Measurements from ENCODE around the gene KCNAB2. TPM values are rescaled to one million over a fixed set of nuclear protein-coding genes. Genes with fewer than 3 reads are reported as not detected.

Gene KCNAB2
- total and polyA plus RNA-seq, 2 experiments from 2014 or later = 3.1 to 3.5 TPM

- no peaks in the 10 kb centered on the region for H3K4me1 ChIP-seq (ENCODE audit: insufficient read depth)
- H3K27me3 ChIP-seq = no peaks in the 10 kb centered on the region
- no peaks in the 10 kb centered on the region for H3K79me2 ChIP-seq
- no peaks in the 10 kb centered on the region for H3K9me3 ChIP-seq (ENCODE audit: low read depth)
- no peak overlapping the region for H3K4me2 ChIP-seq
- WGBS (ENCODE audit: low lambda C conversion rate, missing lambda C conversion rate) = 80% methylated on average over 10 of the region's 10 CpGs
- no peak overlapping the region for H2AFZ ChIP-seq
- H4K20me1 ChIP-seq (ENCODE audit: insufficient read depth, poor library complexity, severe bottlenecking) = no peaks in the 10 kb centered on the region
- no peaks in the 10 kb centered on the region for H3K9me2 ChIP-seq (replicated peaks; ENCODE audit: insufficient read depth)
- TF ChIP-seq CTCF (IDR thresholded peaks at IDR 0.05; ENCODE audit: poor library complexity) (no peak), EZH2phosphoT487 (IDR thresholded peaks at IDR 0.05; ENCODE audit: low read depth, severe bottlenecking, unreplicated experiment) (no peak), EZH2 (IDR thresholded peaks at IDR 0.05; ENCODE audit: borderline replicate concordance) (no peak)
- no peak overlapping the region for H3K4me3 ChIP-seq
- DNase-seq (ENCODE audit: low spot score) = no peak
- H3K27ac ChIP-seq = no peak overlapping the region
- H3K36me3 ChIP-seq (replicated peaks; ENCODE audit: insufficient read depth, low read depth) = no peaks in the 10 kb centered on the region
These were observed 47.4 kb downstream of the KCNAB2 start for GRCh38 chr1:6093071-6093470.

- DNase-seq (ENCODE audit: low spot score) = no peak
- Histone ChIP-seq H3K27ac (no peak overlapping the region), H3K79me2 (no peaks in the 10 kb centered on the region), H2AFZ (no peak overlapping the region), H3K4me3 (no peak overlapping the region), H3K9me3 (ENCODE audit: low read depth) (no peaks in the 10 kb centered on the region), H3K4me2 (no peak overlapping the region), H3K4me1 (ENCODE audit: insufficient read depth) (no peaks in the 10 kb centered on the region), H3K27me3 (no peaks in the 10 kb centered on the region), H4K20me1 (ENCODE audit: insufficient read depth, poor library complexity, severe bottlenecking) (no peaks in the 10 kb centered on the region), H3K36me3 (replicated peaks; ENCODE audit: insufficient read depth, low read depth) (no peaks in the 10 kb centered on the region), H3K9me2 (replicated peaks; ENCODE audit: insufficient read depth) (no peaks in the 10 kb centered on the region)
- 80% methylated on average over 9 of the region's 9 CpGs for whole genome bisulfite sequencing (ENCODE audit: low lambda C conversion rate, missing lambda C conversion rate)
- TF ChIP-seq EZH2phosphoT487 (IDR thresholded peaks at IDR 0.05; ENCODE audit: low read depth, severe bottlenecking, unreplicated experiment) (no peak), EZH2 (IDR thresholded peaks at IDR 0.05; ENCODE audit: borderline replicate concordance) (no peak), CTCF (IDR thresholded peaks at IDR 0.05; ENCODE audit: poor library complexity) (no peak)
These were observed 47.9 kb downstream of the KCNAB2 start for GRCh38 chr1:6093611-6094010.

- no peaks in the 10 kb centered on the region for H3K9me2 ChIP-seq (replicated peaks; ENCODE audit: insufficient read depth)
- H3K27ac ChIP-seq = no peak overlapping the region
- no peak for DNase-seq (ENCODE audit: low spot score)
- H2AFZ ChIP-seq = no peak overlapping the region
- H3K36me3 ChIP-seq (replicated peaks; ENCODE audit: insufficient read depth, low read depth) = no peaks in the 10 kb centered on the region
- no peak overlapping the region for H3K4me3 ChIP-seq
- no peaks in the 10 kb centered on the region for H3K4me1 ChIP-seq (ENCODE audit: insufficient read depth)
- H3K27me3 ChIP-seq = no peaks in the 10 kb centered on the region
- H3K9me3 ChIP-seq (ENCODE audit: low read depth) = no peaks in the 10 kb centered on the region
- H4K20me1 ChIP-seq (ENCODE audit: insufficient read depth, poor library complexity, severe bottlenecking) = no peaks in the 10 kb centered on the region
- TF ChIP-seq CTCF (IDR thresholded peaks at IDR 0.05; ENCODE audit: poor library complexity) = no peak
- TF ChIP-seq EZH2phosphoT487 (IDR thresholded peaks at IDR 0.05; ENCODE audit: low read depth, severe bottlenecking, unreplicated experiment) = no peak
- TF ChIP-seq EZH2 (IDR thresholded peaks at IDR 0.05; ENCODE audit: borderline replicate concordance) = no peak
- H3K79me2 ChIP-seq = no peaks in the 10 kb centered on the region
- 96% methylated on average over 18 of the region's 19 CpGs for WGBS (ENCODE audit: low lambda C conversion rate, missing lambda C conversion rate)
- H3K4me2 ChIP-seq = no peak overlapping the region
These were observed 48.6 kb downstream of the KCNAB2 start for GRCh38 chr1:6094246-6094645.

Measured in hepatocyte (in vitro differentiated cells).